ENCODE results near the gene EML2. TPM values are rescaled to one million over a fixed set of nuclear protein-coding genes. Genes with fewer than 3 reads are reported as not detected.

EML2 gene
- total RNA-seq, 3 donors from 2014 or later, result 59.9 to 119 (median 79.1) TPM

DNA sequence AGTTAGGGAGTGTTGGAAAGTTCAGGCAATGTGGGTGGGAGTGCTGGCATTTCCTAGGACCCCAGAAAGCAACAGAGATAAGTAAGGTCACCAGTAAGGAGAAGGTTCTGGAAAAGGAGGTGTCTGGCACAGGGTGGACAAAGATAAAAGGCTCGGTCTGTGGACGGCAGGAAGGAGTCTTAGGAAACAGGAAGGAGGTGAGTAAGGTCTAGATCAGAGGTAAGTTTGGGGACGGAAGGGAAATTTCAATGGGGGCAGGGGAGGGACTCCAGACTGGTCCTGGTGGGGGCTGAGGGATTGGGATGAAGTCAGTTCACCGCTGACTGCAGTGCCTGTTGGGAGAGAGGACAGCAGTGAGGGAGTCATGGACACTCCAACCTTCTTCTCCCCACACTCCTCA, 46.8 kb downstream of the EML2 start:
- no peak for ATAC-seq
- no peaks in the 10 kb centered on the region for H3K9me3 ChIP-seq
- TF ChIP-seq, protein P1, sequence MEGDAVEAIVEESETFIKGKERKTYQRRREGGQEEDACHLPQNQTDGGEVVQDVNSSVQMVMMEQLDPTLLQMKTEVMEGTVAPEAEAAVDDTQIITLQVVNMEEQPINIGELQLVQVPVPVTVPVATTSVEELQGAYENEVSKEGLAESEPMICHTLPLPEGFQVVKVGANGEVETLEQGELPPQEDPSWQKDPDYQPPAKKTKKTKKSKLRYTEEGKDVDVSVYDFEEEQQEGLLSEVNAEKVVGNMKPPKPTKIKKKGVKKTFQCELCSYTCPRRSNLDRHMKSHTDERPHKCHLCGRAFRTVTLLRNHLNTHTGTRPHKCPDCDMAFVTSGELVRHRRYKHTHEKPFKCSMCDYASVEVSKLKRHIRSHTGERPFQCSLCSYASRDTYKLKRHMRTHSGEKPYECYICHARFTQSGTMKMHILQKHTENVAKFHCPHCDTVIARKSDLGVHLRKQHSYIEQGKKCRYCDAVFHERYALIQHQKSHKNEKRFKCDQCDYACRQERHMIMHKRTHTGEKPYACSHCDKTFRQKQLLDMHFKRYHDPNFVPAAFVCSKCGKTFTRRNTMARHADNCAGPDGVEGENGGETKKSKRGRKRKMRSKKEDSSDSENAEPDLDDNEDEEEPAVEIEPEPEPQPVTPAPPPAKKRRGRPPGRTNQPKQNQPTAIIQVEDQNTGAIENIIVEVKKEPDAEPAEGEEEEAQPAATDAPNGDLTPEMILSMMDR (IDR thresholded peaks at IDR 0.05), result no peak
- no peaks in the 10 kb centered on the region for H3K36me3 ChIP-seq (ENCODE audit: low read depth)
- intact Hi-C loops (cut with DNase I, micrococcal nuclease), result no loop called here
- no peaks in the 10 kb centered on the region for H3K4me1 ChIP-seq (ENCODE audit: low read depth)
- H3K4me3 ChIP-seq, result no peak overlapping the region
- no peak for DNase-seq

- ATAC-seq, result no peak
- H3K4me3 ChIP-seq, result no peak overlapping the region
- no peaks in the 10 kb centered on the region for H3K9me3 ChIP-seq
- TF ChIP-seq, protein P1 (IDR thresholded peaks at IDR 0.05), result no peak
- no peak for DNase-seq
- H3K4me1 ChIP-seq (ENCODE audit: low read depth), result no peaks in the 10 kb centered on the region
- no peaks in the 10 kb centered on the region for H3K36me3 ChIP-seq (ENCODE audit: low read depth)
- intact Hi-C loops (cut with DNase I, micrococcal nuclease), result no loop called here
Observed at GRCh38 chr19:45591638-45592005, 47.6 kb downstream of the EML2 start.

DNA sequence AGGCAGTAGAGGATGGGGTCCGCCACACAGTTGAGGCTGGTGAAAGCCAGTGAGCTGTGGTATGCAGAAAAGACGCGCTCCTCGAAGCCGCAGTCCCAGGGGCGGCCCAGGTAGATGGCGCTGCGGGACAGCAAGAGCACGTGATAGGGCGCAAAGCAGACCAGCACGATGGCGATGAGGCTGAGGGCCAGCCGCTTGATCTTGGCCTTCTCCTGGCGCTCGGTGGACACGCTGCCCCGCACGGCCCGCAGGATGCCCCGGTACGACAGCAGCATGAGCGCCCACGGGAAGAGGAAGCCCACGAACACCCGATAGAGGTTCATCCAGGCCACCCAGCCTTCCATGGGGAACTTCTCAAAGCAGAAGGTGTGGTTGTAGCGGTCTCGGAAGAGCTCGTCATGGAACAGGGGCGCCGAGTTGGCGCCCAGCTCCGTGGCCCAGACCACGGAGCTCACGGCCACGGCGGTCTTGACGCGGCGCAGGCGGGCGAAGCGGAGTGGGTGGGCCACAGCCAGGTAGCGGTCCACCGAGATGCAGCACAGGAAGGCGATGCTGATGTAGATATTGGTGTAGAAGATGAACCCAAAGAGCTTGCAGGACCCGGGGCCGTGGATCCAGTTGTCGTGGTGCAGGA, 48.1 kb downstream of the EML2 start:
- H3K36me3 ChIP-seq (ENCODE audit: low read depth), result no peaks in the 10 kb centered on the region
- ATAC-seq, result peak; percentile 90
- TF ChIP-seq, protein P1 (IDR thresholded peaks at IDR 0.05), result peak; percentile 18
- H3K4me1 ChIP-seq (ENCODE audit: low read depth), result no peaks in the 10 kb centered on the region
- H3K4me3 ChIP-seq, result no peak overlapping the region
- DNase-seq, result peak; percentile 70 to 79 (median 78)
- intact Hi-C loops (cut with DNase I, micrococcal nuclease), result no loop called here
- H3K9me3 ChIP-seq, result no peaks in the 10 kb centered on the region

DNA sequence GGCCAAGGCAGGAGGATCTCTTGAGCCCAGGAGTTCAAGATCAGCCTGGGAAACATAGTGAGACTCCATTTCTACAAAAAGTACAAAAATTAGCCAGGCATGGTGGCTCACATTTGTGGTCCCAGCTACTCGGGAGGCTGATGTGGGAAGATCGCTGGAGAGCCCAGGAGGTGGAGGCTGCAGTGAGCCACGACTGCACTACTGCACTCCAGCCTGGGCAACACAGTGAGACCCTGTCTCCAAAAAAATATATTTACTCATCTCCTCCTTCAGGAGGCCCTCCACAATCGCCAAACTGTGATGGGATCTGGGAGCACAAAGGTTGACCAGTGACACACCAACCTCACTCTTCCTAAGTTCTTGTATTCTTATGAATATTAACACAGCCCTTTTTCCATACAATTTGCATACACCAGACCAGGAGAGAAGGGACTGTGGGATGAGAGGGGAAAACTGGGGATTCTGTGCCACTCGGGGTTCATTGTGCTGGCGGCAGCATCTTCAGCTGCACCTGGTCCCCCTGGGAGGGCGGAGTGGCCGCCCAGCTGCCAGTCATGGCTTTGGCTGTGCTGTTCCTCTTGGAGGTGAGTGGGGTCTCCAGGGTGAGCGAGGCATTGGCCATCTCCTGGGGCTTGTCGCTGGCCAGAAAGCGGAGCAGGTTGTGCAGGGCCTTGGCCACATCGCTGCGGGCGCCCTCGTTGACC, 48.7 kb downstream of the EML2 start:
- ATAC-seq (no peak), DNase-seq (no peak)
- H3K4me1 ChIP-seq (ENCODE audit: low read depth), result no peaks in the 10 kb centered on the region
- H3K9me3 ChIP-seq, result no peaks in the 10 kb centered on the region
- intact Hi-C loops (cut with DNase I, micrococcal nuclease), result no loop called here
- no peak overlapping the region for H3K4me3 ChIP-seq
- TF ChIP-seq, protein P1 (IDR thresholded peaks at IDR 0.05), result no peak
- no peaks in the 10 kb centered on the region for H3K36me3 ChIP-seq (ENCODE audit: low read depth)

DNA sequence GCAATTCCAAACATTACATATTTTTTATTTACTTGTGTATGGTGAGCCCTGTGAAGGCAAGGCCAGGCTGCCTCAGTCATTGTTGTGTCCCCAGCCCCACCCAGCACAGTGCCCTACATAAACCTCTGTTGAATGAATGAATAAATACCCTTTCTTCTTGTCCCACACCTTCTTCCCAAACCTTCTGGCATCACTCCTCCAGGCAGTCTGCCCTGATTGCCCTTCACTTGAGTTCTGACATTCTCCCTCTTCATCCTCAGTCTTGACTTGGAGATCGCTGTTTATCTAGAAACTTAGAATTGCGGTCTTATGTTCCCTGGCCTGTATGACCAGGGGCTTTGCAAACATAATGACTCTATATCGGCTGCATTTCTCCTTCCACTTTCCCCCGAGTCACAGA, 49.4 kb downstream of the EML2 start:
- DNase-seq (no peak), ATAC-seq (no peak)
- no peak overlapping the region for H3K4me3 ChIP-seq
- no peaks in the 10 kb centered on the region for H3K9me3 ChIP-seq
- intact Hi-C loops (cut with DNase I, micrococcal nuclease), result no loop called here
- TF ChIP-seq, protein P1 (IDR thresholded peaks at IDR 0.05), result no peak
- H3K4me1 ChIP-seq (ENCODE audit: low read depth), result no peaks in the 10 kb centered on the region
- H3K36me3 ChIP-seq (ENCODE audit: low read depth), result no peaks in the 10 kb centered on the region
